ENCODE measurements around the gene TBL1X. TPM values are rescaled to one million over a fixed set of nuclear protein-coding genes. Genes with fewer than 3 reads are reported as not detected.

Gene TBL1X
- polyA plus RNA-seq, 3 donors, result 12.5 to 19.5 (median 13.8) TPM

DNA sequence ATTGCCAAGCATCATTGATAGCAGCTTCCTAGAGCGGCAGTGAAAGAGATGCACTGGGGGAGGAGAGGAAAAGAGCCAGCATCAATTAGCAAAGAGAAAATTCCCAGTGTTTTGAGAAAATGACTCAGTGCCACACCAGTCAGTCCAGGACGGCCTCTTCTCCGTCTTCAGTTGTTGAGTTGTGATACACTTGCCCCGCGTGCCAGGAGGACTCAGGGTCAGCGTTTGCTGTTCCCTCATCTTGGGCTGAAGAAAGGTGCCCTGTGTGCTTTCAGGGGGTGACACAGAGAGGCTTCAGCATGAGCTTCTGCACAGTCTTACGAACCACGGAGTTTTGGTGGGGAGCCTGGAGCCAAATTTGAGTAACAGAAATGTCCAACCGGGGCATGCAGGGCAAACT, 218.5 kb downstream of the TBL1X start:
- no peaks in the 10 kb centered on the region for H3K4me1 Mint-ChIP-seq
- no peak overlapping the region for H2AFZ ChIP-seq (ENCODE audit: insufficient read depth, low read depth, low read length, poor library complexity, severe bottlenecking)
- no peak overlapping the region for H3K4me3 ChIP-seq (replicated peaks in 1 of 3; ENCODE audit: low read depth in 2 of 3, low read length in 3 of 3)
- H3K9ac ChIP-seq (ENCODE audit: insufficient read depth, low read length, poor library complexity, severe bottlenecking), result no peak overlapping the region
- no peaks in the 10 kb centered on the region for H3K4me1 ChIP-seq (ENCODE audit: control insufficient read depth in 1 of 2, insufficient read depth in 2 of 2, low read length in 2 of 2)
- peaks cover 0 to 2% (median 0%) of the 10 kb centered on the region in 7 donors for H3K9me3 Mint-ChIP-seq
- intact Hi-C loops (cut with micrococcal nuclease), result no loop called here
- no peak overlapping the region for H3K27ac ChIP-seq (ENCODE audit: low read depth in 1 of 2, low read length in 2 of 2)
- peaks cover 0 to 19% (median 0%) of the 10 kb centered on the region in 3 donors for H3K27me3 Mint-ChIP-seq (ENCODE audit: low read depth in 3 of 3)
- no peak for DNase-seq
- no peak overlapping the region for H3K4me2 ChIP-seq (replicated peaks; ENCODE audit: extremely low read depth, low read length, poor library complexity, severe bottlenecking)
- H4K20me1 ChIP-seq (ENCODE audit: insufficient read depth, low read length), result peaks cover 25% of the 10 kb centered on the region
- H3K4me3 Mint-ChIP-seq, result no peak overlapping the region
- no peak overlapping the region for H3K27ac Mint-ChIP-seq
- no peaks in the 10 kb centered on the region for H3K79me2 ChIP-seq (ENCODE audit: insufficient read depth, low read length)
- H3K36me3 ChIP-seq (replicated peaks in 1 of 2; ENCODE audit: control insufficient read depth in 1 of 2, insufficient read depth in 2 of 2, low read length in 2 of 2), result peaks cover 24 to 80% of the 10 kb centered on the region in 2 donors
- H3K36me3 Mint-ChIP-seq, result peaks cover 68 to 69% of the 10 kb centered on the region in 2 donors
- WGBS (ENCODE audit: insufficient coverage), result 100% methylated on average over 4 of the region's 9 CpGs
- TF ChIP-seq, protein P1, sequence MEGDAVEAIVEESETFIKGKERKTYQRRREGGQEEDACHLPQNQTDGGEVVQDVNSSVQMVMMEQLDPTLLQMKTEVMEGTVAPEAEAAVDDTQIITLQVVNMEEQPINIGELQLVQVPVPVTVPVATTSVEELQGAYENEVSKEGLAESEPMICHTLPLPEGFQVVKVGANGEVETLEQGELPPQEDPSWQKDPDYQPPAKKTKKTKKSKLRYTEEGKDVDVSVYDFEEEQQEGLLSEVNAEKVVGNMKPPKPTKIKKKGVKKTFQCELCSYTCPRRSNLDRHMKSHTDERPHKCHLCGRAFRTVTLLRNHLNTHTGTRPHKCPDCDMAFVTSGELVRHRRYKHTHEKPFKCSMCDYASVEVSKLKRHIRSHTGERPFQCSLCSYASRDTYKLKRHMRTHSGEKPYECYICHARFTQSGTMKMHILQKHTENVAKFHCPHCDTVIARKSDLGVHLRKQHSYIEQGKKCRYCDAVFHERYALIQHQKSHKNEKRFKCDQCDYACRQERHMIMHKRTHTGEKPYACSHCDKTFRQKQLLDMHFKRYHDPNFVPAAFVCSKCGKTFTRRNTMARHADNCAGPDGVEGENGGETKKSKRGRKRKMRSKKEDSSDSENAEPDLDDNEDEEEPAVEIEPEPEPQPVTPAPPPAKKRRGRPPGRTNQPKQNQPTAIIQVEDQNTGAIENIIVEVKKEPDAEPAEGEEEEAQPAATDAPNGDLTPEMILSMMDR (IDR thresholded peaks at IDR 0.05), result no peak
- H3K27me3 ChIP-seq (ENCODE audit: control insufficient read depth in 2 of 2, insufficient read depth in 2 of 2, low read length in 2 of 2), result no peaks in the 10 kb centered on the region
- no peaks in the 10 kb centered on the region for H3K9me3 ChIP-seq (replicated peaks in 1 of 2; ENCODE audit: control insufficient read depth in 1 of 2, insufficient read depth in 1 of 2, low read length in 2 of 2)

DNA sequence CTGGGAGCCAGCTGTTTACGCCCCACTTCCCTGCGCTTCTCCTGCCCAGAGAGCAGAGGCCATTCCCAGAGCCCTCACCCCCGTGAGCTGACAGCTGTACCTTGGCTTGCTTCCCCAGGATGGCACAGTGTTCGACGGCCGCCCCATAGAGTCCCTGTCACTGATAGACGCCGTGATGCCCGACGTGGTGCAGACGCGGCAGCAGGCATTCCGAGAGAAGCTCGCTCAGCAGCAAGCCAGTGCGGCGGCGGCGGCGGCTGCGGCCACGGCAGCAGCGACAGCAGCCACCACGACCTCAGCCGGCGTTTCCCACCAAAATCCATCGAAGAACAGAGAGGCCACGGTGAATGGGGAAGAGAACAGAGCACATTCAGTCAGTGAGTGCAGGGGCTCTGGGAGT, 223.0 kb downstream of the TBL1X start:
- peaks cover 10% of the 10 kb centered on the region for H4K20me1 ChIP-seq (ENCODE audit: insufficient read depth, low read length)
- H3K27ac Mint-ChIP-seq, result no peak overlapping the region
- no peaks in the 10 kb centered on the region for H3K79me2 ChIP-seq (ENCODE audit: insufficient read depth, low read length)
- H3K4me3 Mint-ChIP-seq, result no peak overlapping the region
- WGBS (ENCODE audit: insufficient coverage), result 95% methylated on average over 26 of the region's 27 CpGs
- H2AFZ ChIP-seq (ENCODE audit: insufficient read depth, low read depth, low read length, poor library complexity, severe bottlenecking), result no peak overlapping the region
- no peak overlapping the region for H3K4me2 ChIP-seq (replicated peaks; ENCODE audit: extremely low read depth, low read length, poor library complexity, severe bottlenecking)
- no peak overlapping the region for H3K27ac ChIP-seq (ENCODE audit: low read depth in 1 of 2, low read length in 2 of 2)
- intact Hi-C loops (cut with micrococcal nuclease), result no loop called here
- DNase-seq, result no peak
- no peaks in the 10 kb centered on the region for H3K4me1 ChIP-seq (ENCODE audit: control insufficient read depth in 1 of 2, insufficient read depth in 2 of 2, low read length in 2 of 2)
- H3K9me3 ChIP-seq (replicated peaks in 1 of 2; ENCODE audit: control insufficient read depth in 1 of 2, insufficient read depth in 1 of 2, low read length in 2 of 2), result no peaks in the 10 kb centered on the region
- no peaks in the 10 kb centered on the region for H3K4me1 Mint-ChIP-seq
- TF ChIP-seq, protein P1 (IDR thresholded peaks at IDR 0.05), result no peak
- no peaks in the 10 kb centered on the region for H3K27me3 ChIP-seq (ENCODE audit: control insufficient read depth in 2 of 2, insufficient read depth in 2 of 2, low read length in 2 of 2)
- no peak overlapping the region for H3K9ac ChIP-seq (ENCODE audit: insufficient read depth, low read length, poor library complexity, severe bottlenecking)
- no peaks in the 10 kb centered on the region for H3K9me3 Mint-ChIP-seq
- peaks cover 60 to 99% of the 10 kb centered on the region in 2 donors for H3K36me3 ChIP-seq (replicated peaks in 1 of 2; ENCODE audit: control insufficient read depth in 1 of 2, insufficient read depth in 2 of 2, low read length in 2 of 2)
- H3K36me3 Mint-ChIP-seq, result peaks cover 69 to 84% of the 10 kb centered on the region in 2 donors
- no peak overlapping the region for H3K4me3 ChIP-seq (replicated peaks in 1 of 3; ENCODE audit: low read depth in 2 of 3, low read length in 3 of 3)
- peaks cover 0 to 9% (median 0%) of the 10 kb centered on the region in 3 donors for H3K27me3 Mint-ChIP-seq (ENCODE audit: low read depth in 3 of 3)
